ENCODE results near the gene E2F7.

Gene E2F7

GRCh38 chr12:77010691-77011548 is 54.4 kb downstream of the E2F7 start:
- DNase-seq = peak; percentile 60

DNA sequence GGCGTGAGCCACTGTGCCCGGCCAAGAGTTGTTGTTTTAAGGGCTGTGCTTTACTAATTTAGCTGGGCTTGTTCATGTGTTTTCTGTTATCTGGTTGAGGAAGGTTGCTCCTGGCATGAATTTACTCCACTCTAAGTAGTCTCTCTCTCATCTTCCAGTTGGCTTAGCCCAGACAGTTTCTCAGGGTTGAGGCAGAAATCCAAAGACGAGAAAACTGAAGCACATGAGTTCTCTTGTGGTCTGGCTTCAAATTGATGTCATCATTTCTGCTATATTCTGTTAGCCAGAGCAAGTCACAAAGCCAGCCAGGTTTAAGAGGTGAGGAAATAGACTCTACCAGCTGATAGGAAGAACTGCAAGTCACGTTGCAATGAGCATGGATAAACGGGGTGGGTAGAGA is 57.9 kb downstream of the E2F7 start:
- no peak for DNase-seq

DNA sequence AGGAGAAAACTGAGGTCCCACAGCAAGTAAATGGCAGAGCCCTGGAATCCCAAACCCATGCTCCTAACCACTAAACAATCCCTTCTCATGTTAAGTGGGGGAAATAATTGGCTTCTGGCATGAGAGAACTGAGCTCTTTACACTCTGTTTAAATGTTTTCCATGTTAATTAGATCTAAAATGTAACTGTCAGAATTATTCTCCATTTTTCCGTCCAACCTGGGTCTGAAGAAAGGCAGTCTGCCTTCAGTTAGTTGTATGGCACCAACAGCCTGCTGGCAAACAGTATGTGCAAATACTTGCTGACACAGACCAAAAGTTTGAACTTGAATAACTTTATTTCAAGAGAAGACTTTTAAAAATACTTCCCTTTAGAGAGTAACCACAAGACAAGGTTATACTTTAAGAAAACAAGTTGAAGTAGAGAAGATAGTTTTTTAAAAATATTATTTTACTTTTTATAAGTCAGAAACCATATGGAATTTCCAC is 59.7 kb downstream of the E2F7 start:
- no peak for DNase-seq

- no peak for DNase-seq
Measured at GRCh38 chr12:77003914-77004313, 61.5 kb downstream of the E2F7 start.

- no peak for DNase-seq
Measured at GRCh38 chr12:77003246-77003645, 62.1 kb downstream of the E2F7 start.

DNA sequence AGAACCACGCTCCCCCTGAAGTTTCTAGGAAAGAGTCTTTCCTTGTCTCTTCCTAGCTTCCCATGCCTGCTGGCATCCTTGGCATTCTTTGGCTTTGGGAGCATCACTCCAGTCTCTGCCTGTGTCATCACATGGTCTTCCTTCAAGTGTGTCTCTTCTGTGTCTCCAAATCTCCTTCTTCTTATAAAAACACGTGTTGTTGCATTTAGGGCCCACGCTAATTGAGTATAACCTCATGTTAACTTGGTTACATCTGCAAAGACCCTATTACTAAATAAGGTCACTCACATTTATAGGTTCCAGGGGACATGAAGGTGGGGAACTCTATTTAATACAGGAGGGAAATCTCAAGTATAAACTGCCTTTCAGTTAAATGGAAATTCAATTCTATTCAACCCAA is 63.0 kb downstream of the E2F7 start:
- DNase-seq = no peak

- DNase-seq = no peak
Measured at GRCh38 chr12:77001276-77001675, 64.1 kb downstream of the E2F7 start.

DNA sequence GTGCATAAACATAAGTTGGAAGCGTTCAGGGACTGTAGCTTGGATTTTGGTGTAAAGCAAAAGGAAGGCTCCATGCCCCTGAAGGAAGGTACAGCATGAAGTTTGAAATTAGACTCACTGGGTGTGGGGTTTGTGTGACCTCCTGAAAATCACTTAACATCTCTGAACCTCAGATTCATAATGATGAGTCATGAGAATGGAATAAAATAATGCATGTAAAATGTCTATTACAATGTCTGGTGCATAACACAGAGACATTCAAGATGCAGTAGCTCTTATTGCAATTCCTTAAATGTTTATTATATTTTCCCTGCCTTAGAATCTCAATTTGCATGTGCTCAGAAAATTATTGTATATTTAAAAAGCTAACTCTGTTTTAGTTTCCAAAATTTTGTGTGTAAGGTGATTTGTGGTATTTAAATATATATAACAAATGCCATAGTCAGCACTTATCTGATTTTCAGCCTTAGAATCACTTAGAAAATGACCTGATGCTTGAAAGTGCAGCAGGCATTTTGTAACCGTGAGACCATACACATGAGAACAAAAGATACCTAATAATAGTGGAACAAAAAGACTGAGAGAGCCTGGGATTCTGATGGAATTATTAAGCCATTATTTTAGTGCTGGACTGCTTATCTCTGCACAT is 66.3 kb downstream of the E2F7 start:
- DNase-seq = no peak

DNA sequence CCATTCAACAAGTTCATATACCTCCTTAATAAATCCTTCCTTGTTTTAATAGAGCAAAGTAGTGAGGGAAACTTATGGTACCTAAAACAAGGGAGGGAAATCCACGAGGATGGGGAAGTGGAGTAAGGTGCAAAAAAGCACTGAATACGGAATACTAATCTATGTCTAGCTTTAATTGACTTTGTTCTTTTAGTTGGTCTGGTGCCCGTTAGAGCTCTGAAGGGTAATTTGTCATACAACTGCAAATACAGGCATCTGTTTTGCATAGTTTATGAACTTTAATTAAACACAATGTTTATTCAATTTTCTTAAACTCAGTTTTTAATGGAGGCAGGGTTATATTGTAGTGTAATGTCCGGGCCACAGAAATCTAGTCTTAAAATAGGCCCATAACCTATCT is 67.0 kb downstream of the E2F7 start:
- DNase-seq = no peak

DNA sequence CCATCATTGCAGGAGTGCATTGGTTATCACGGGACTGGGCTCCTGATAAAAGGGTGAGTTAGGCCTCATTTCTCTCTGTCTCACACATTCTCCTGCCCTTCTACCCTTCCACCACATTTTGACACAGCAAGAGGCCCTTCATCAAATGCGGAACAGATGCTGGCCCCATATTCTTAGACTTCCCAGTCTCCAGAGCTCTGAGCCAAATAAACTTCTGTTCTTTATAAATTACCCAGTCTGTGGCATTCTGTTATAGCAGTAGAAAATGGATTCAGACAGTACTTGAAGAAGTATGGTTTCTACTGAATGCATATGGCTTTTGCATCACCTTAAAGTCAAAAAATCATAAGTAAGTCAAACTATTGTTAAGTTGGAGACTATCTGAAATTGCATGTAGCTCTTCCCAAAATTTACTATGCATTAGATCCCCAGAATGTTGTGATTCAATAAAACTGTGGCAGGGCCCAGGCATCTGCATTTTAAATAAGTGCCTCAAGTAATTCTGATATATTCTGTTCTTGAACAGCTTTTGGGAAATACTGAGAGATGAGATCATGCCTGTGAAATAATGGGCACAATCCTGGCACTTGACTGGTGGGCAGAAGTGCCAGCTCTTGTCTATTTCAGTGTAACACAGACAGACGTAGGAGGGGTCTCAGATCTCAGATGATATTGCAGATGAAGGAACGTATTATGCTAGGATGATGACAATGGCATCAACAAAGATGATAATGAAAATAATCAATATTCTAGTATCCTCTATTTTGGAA is 68.2 kb downstream of the E2F7 start:
- DNase-seq = no peak

DNA sequence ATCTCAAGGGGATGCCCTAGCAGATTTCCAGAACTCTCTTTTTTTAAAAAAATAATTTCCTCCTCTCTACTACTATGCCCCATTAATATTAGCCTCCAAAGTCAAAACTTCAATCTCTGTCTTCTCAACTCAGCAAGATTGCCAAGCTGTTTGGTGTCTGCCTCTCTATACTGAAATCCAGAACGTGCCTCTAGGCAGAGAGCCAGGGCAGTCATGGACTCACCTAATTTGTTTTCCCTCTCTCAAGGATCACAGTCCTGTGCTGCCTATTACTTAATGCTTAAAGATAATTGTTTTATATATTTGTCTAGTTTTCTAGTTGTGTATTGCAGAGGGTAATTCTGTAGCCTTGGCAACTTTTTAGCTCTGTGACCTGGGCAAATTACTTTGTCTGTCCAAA is 74.7 kb downstream of the E2F7 start:
- no peak for DNase-seq

GRCh38 chr12:76984566-76984965 is 80.8 kb downstream of the E2F7 start:
- DNase-seq = no peak

DNA sequence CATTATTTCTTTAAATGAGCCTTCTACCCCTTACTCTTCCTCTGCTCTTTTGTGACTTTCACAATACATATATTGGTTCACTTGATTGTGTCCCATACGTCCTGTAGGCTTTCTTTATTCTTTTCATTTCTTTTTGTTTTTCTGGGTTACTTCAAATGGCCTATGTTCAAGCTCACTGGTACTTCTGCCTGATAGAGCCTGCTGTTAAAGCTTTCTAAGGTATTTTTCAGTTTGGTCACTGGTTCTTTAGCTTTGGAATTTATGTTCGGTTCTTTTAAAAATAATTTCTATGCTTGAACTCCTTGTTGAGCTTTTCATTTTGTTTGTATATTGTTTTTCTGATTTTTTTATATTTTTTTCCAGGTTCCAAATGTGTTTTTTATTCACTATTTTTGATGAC is 81.9 kb downstream of the E2F7 start:
- no peak for DNase-seq

- DNase-seq = no peak
Measured at GRCh38 chr12:76980196-76980595, 85.2 kb downstream of the E2F7 start.

DNA sequence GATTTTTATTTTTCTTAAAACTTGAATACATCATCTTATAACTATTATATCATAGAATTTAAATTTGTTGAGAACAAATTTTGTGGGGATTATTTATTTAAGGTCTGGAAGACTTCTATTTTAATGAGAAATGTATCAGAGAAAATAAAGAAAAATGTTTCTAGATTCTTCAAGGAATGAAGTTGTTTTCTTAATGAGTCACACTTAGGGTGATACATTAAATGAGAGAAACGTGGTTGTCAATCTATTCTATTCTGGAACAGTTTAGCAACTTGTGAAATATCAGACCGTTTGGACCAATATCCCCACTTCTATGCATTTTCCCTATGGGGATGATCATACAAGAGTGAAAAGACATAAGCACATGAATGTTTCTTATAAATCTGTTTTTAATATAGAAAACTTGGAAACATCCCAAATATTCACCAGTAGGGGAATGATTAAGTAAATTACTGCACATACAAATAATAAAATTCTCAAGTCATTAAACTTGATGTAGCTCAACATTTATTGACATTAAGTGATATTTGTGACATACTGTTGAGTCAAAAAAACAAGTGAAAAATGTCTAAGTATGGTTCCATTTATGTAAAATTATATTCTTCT is 88.5 kb downstream of the E2F7 start:
- no peak for DNase-seq

Measured in activated gamma-delta T cell treated with Interleukin-2 at 50 U/mL for 16 hours (primary cell).